M059J (cell line): ENCODE results near the gene KRTAP5-3. TPM values are rescaled to one million over a fixed set of nuclear protein-coding genes. Genes with fewer than 3 reads are reported as not detected.

Experiments
- DNase-seq: peaks from one replicate; pipeline ENCODE4 v3.0.0-alpha.2; 2012; ENCODE audit warnings: low read depth
- total RNA-seq: library from RNA; depleted of rRNA; stranded (reverse); fragments of >200 nt; shearing (Covaris generic); gene quantifications from 2 replicates; pipeline ENCODE4 v1.2.3, GENCODE V29; 2014; rRNA removed

Gene KRTAP5-3
- total RNA-seq, 1 experiment from 2014 or later, result not detected

DNA sequence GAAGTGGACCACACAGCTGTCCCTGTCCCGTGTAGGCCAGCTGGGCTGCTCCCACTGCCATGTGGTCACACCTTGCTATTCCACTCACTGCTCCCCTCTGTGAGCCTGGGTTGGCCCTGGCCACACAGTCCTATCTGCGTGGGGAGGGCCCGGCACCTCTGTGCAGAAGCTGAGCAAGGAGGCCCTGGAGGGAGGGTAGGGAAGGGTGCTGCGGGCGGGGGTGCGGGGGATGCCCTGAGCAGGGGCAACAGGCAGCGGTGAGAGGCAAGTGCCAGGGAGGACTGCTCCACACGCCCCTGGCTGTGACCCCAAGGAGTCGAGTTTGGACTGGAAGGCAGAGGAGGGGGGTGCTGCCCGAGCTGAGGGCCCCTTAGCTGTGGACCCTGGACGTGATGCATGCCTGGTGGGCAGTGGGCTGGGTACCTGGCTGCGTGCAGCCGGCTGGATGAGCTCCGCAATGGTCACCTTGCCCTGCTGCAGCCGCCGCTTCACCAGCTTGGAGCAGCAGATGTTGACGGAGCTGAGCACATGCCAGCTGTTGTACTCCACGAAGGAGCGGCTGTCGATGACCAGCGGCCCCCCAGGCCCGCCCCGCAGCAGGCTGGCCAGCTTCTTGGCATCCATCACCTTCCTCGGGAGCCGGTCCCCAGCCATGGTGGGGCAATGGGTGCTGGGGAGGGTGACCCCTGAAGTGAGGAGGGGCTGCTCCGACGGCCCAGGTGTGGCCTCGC is 42.9 kb downstream of the KRTAP5-3 start:
- DNase-seq, result no peak

DNA sequence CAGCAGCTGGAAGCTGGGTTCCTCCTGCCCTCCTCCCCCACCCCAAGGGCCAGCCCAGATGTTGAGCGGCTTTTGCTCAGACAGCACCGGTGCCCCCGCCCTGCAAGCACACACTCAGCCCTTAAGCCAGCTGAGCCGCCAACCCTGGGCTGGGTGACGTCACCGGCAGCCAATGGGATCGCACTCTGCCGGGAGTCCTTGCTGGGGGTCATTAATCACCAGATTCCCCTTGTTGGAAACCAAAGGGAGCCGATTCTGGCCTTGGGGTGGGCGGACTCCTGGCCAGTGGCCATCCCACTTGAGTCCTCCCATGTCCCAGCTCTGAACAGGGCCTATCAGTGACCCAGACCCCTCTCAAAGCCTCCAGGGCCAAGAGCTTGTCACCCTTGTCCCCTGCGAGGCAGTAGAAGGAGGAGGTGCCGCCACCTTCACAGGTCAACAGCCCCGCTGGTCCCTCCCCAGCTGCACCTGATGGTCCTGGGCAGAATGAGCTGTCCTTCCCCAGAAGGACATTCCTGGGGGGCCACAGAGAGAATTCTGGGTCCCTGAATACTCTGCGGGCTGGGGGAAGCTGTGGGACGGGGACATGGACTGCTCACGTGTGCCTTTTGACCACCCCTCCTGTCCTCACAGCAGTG is 43.6 kb downstream of the KRTAP5-3 start:
- peak; percentile 90 for DNase-seq

DNA sequence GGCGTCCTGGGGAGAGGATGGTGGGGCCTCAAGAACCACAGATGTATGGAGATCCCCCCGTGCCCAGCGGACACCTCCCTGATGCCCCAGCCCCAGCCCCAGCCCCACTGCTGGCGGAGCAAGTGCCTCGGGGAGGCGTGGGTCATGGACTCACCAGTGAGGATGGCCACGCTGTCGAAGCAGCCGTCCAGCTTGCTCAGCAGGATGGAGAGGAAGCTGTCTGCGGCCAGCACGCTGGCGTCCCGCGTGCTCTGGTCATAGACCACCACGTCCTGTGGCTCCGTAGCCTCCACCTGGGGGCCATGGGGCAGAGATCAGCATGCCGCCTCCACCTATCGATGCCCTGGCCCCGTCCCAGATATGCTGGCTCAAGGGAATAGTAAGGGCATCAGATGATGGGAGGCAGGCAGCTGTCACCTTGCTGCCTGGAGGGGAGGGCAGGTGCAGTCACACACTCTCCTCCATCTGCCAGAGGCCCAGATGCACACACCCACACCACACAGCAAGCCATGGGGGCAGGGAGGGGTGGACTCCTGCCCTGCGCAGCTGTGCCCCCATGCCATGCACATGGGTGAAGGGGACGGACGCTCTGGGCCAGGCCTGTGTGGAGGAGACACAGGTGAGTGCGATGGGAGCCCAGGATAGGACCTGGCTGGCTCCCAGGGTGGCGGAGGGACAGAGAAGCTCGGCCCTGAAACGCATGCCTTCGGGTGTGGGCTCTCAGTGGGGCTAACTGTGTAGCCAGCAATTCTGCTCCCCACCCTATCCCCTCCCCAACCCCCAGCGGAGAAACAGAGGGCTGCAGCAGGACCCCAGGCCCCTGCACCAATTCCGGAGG is 44.3 kb downstream of the KRTAP5-3 start:
- no peak for DNase-seq

DNA sequence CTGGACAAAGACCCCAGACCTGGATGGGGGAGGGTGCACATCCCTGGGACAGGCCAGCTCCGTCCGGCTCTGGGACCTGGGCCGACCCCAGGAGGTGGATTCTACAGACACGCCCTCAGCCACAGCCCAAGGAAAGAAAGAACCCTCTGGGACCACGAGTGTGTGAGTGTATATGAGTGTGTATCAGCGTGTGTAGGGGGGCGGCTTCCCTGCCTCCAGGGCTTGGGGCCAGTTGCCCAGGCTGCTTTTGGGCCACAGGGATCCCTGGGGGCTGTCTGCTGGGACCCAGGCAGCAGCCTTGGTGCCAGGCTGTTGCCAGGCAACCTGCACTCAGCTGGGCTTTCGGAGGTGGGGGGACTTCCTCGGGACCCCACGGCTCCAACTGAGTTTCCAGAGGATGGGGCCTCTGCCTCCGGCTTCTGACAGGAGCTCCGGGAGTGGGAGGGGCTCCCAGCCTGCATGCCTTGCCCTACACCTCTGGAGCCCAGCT is 45.1 kb downstream of the KRTAP5-3 start:
- no peak for DNase-seq

DNA sequence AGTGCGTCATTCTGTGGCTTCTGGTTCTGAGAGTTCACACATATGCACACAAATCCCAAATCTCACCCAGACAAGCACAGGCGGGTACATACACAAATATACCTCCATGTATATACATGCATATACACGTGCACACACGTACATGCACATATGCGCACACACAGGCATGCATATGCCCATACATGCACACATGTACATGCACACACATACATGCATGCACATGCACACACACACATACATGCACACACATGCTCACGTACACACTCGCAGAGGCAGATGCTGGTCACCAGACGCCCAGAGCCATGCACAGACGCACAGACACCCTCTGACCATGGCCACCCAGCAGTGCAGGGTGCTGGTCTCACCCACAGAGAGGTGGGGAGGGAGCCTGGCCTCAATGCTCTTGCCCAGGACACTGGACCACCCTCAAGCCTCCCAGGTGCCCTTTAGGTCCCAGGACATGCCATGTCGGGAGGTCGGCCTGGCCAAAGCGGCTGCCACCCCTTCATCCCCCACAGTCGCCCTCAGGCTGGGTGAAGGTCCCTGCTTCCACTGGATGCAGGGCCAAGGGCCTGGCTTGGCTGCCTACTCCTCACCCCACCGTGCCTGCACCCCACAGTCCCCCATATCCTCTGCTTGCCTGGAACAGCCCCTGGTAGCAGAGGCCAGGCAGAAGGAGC is 45.7 kb downstream of the KRTAP5-3 start:
- no peak for DNase-seq

DNA sequence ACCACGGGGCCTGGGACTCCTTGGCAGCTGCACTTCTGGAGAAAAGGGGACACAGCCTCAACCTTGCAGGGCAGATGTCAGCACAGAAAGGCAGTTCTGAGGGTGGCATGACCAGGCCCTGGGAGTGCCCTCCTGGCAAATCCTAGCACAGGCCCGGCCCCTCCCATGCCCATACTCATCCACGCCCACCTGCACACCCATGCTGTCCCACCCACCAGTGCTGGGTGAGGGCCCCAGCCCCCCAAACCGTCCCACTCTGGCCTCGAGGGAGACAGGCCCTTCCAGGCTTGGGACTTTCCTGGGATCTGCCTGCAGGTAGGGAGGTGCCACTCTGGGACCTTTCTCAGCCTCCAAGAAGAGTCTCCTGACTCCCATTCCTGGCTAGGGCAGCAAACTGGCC is 46.3 kb downstream of the KRTAP5-3 start:
- DNase-seq, result no peak

DNA sequence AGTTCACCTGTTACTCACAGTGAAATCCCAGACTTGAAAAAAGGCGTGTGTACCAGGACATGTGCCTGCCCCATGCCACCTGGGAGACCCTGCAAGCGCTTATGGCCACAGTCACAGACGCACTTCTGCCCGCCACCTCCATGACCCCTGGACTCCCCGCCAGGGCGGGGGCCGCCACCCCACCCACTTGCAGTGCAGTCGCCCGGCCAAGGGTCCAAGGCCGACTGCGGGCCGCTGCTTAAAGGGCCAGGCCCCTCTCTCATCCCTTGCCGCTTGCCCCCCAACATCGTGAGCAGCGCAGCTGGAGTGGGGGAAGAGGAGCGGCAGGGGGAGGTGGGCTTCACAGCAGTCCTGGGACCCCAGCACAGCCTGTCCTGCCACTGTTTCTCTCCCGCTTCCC is 47.0 kb downstream of the KRTAP5-3 start:
- no peak for DNase-seq

DNA sequence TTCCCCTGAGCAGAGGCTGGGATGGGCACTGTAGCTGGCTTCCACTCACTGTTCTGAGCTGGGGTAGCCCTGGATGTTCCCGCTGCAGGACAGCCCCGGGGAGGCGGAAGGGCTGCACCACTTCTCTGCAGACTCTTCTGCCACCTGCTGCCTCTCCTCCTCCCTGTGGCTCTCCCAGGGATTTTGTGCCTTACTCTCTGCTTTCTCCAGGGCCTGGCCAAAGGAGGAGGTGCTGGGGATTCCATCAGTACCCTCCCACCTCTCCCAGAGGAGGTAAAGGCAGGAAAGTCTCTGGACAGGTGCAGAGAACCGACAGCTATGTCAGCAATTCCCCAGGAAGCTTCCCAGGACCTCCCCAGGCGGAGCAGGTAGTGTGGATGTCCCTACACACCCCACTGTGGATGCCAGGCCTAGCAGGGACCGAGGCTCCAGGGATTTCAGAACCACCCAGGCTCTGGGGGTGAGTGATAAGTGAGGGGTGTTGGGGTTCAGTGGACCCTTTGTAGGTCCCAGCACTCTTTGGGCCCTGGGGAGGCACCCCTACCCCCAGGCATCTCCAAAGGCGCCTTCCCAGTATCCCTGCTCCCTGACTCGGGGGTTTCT is 47.5 kb downstream of the KRTAP5-3 start:
- no peak for DNase-seq

DNA sequence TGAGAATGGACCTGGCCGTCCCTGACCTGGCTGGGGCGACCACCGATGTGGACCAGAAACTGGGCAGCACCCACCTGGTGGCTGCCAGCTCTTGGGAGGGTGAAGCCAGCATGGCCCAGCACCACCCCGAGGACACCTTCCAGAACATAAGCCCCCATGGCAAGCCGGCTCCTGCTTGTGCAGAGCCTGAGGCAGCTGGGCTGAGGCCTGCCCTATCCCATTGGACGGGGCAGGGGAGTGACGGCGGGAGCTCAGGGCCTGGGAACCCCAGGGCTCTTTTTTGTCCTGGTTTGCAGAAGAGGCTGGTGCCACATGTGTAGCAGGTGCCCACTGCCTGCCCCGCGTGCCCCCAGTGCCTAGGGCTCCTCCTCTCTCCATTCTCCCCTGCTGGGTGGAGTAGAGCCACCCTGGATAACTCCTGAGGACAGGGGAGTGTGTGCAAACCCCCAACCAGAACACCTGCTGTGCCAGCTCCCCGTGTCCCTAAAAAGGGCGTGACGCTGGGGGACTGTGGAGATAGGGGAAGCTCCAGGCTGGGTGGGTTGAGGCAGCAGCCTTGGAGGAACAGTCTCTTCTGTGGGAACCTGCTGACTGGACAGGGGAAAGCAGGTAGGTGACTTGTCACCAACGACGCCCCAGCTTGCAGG is 48.1 kb downstream of the KRTAP5-3 start:
- DNase-seq, result no peak

DNA sequence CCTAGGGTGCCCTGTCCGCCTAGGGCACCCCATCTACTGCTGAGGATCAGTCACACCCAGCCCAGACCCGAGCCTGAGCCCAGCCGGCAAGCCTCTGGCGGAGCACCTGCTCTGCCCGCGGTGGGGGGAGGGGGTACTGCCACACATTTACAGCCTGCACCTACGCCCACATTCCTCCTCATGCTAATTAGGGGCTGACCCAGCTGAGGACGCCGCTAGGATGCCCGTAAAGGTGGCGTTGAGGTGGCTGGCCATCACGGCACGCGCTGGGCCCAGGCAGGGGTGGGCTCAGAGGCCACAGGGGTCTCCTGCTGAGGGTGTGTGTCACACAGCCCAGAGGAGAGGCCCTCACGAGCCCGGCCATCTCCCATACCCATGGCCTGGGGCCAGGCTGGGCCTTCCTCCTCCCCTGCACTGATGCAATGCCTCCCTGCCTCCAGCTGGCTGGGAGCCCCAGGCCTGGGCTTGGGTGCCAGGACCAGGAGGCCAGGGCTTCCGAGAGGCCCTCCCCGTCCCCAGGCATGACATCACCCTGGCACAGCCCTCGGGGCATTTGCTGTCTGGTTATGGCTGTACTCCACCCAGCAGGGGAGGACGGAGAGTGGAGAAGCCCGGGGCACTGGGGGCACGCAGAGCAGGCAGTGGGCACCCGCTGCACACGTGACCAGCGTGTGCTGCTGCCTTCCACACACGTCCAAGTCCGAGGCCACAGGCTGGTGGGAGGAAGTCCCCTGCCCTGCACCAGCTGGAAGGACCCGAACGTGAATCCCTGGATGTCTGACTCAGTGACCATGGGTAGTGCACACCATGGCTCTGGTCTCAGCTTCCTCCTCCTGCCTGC is 48.9 kb downstream of the KRTAP5-3 start:
- DNase-seq, result peak; percentile 98

DNA sequence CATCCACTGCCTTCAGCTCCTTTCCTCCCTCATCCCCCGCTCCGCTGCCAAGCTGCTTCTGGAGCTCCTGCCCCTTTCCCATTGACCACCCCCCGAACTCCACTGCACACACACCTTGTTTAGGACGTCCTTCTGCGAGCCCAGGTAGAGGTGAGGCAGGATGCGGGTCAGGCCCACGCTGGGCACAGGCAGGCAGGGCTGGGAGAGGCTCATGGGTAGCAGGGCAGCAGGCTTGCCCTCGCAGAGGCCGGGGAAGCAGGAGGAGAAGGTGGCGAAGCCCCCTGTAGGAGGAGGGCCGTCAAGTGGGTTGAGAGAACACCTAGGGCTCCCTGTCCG is 49.5 kb downstream of the KRTAP5-3 start:
- DNase-seq, result no peak

DNA sequence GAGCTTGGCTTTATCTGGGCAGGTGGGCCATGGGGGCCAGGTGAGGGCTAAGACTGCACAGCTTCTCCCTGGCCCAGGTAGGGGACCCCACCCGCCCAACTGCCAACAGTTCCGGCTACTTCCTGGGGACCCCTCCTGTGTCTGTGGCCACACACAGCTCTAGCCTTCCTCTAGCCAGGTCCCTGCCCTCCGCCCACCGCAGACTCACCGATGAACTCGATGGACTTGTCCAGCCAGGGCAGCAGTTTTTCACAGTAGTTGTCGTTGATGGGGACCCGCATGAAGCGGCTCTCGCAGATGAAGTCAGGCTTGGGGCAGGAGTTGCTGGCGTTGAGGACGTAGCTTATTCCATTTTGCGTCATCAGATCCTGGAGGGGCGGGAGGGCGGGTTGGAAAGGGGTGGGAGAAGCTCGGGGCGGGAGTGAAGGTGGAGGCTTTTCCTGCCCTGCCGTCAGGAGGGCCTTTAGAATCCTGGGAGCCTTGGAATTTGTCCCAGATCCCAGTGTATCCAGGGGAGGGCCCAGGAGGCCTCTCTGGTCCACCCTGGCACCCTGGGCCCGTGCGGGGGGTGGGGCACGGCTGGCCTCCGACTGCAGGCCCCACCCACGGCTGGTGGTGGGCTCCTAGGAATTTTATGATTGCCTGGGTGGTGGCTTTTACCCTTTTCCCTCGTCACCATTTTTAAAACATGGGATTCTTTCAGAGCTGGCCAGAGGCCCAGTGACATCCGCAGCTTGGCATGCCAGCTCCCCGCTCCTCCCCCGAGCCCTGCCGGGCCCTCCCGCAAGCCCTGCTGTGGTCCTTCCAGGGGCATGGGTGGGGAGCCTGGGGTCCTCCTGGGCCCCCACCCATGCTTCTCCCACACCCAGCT is 50.1 kb downstream of the KRTAP5-3 start:
- DNase-seq, result peak; percentile 87

Other genes with a start within 250 kb of the KRTAP5-3 start
- gene BRSK2, start 218.5 kb downstream of the KRTAP5-3 start, total RNA-seq, result 0.44 TPM in 1 of 2 replicates, not detected in the other
- gene MOB2, start 121.7 kb downstream of the KRTAP5-3 start, total RNA-seq, result 9.5 and 21.3 TPM in 2 replicates
- 1.2 and 3.5 TPM in 2 replicates for gene DUSP8, start 36.2 kb downstream of the KRTAP5-3 start, total RNA-seq
- gene KRTAP5-1, start 23.2 kb downstream of the KRTAP5-3 start, total RNA-seq, result not detected in 2 replicates
- not detected in 2 replicates for gene KRTAP5-2, start 10.2 kb downstream of the KRTAP5-3 start, total RNA-seq
- not detected in 2 replicates for gene KRTAP5-4, start 13.7 kb upstream of the KRTAP5-3 start, total RNA-seq
- gene KRTAP5-5, start 21.3 kb upstream of the KRTAP5-3 start, total RNA-seq, result not detected in 2 replicates
- gene KRTAP5-6, start 88.7 kb upstream of the KRTAP5-3 start, total RNA-seq, result not detected in 2 replicates
- 2.7 and 11.4 TPM in 2 replicates for gene IFITM10, start 142.1 kb upstream of the KRTAP5-3 start, total RNA-seq
- gene CTSD, start 155.5 kb upstream of the KRTAP5-3 start, total RNA-seq, result 974 and 1,095 TPM in 2 replicates
- not detected in 2 replicates for gene SYT8, start 226.5 kb upstream of the KRTAP5-3 start, total RNA-seq
- gene TNNI2, start 230.5 kb upstream of the KRTAP5-3 start, total RNA-seq, result not detected in 2 replicates
- gene LSP1, start 244.6 kb upstream of the KRTAP5-3 start, total RNA-seq, result 1.8 and 4.0 TPM in 2 replicates